ENCODE results near the gene ETV7.

ETV7 gene

DNA sequence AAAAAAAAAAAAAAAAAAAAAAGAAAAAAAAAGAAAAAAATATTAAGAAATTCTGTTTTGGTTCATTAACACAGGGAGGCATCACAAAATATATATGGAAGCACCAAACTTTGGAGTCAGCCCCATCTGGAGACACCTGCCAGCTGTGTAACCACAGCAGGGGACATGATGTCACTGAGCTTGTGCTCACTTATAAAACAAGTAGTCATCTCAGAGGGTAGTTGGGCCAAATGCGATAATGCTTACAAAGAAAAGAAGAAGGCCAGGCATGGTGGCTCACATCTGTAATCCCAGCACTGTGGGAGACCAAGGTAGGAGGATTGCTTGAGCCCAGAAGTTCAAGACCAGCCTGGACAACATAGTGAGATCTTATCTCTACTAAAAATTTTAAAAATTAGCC lies 49.7 kb downstream of the ETV7 start:
- no peak for DNase-seq

DNA sequence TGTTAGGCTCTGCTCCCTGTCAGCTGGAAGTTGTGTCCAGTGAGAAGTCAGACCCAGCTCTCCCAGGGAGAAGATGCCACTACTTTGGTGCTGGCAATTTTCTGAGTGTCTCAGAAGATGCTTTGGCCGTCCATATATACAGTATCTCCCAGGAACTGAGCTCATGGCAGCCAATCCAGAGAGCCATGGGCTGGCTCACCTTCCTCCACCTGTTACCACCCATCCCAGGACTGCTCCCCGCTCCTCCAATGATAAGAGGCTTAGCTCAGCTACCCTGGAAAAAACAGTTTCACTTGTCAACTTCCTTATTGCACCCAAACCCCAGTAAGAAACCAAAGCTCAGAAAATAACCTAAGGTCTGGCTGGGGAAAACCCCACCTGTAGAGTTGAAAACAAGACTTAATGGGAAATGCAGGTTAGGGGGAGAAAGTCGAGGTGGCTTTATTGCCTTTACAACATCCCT lies 50.7 kb downstream of the ETV7 start, which contains the start of gene BNIP5:
BNIP5 (minus strand) TSS at position 110 of the 463 bp plus-strand sequence. CDS start 6,198 bp downstream, outside the sequence.
- no peak for DNase-seq

DNA sequence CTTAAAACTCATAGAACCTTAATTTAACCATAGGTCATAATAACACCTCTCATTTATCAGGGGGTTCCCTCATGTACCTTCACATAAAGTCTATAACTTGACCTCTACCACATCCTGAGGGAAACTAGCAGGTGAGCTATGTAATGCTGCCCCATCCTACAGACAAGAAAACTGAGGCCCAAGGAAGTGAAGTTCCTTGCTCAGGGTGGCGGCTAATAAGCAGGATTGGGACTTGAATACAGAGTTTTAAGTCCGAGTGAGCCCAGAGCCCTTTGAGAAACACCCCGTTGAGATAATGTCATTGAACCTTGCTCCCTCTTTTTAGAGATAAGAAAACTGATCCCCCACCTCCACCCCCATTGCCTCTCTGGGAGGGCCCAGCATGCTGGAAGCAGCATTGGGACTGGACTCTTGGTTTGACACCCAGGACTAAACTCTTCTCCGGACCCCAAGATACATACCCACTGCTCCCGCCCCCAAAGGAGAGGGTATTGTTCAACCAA lies 51.2 kb downstream of the ETV7 start:
- DNase-seq = no peak

DNA sequence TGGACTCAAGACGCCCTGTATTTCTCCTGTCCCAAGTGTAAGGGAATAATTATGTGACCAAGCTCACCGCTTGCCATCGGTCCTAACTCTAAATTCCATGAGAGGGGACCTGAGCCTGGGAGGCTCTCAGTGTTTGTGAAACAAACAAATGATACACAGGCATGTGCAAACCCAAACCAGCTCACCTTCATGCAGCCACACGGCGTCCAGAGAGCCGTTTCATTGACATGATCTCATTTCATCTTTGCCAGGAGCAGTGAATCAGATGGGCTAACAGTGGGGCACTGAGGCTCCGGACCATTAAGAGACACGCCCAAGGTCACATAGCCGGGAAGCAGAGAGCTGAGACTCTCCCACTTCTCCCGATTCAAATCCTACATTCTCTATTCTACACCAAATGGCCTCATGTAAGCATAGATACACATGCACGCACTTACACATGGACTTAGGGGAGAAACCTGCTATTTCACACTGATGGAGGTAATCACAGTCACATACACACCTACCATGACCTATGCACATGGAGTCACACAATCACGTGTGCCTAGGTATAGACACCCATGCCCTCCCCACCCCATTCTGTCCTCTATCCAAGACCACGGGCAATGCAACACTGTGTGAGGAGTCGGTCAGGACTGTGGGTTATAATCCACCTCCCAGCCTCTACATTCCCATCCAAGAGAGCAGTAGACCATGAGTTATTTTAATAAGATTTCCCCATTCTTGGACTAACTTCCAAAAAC lies 51.8 kb downstream of the ETV7 start:
- no peak for DNase-seq

DNA sequence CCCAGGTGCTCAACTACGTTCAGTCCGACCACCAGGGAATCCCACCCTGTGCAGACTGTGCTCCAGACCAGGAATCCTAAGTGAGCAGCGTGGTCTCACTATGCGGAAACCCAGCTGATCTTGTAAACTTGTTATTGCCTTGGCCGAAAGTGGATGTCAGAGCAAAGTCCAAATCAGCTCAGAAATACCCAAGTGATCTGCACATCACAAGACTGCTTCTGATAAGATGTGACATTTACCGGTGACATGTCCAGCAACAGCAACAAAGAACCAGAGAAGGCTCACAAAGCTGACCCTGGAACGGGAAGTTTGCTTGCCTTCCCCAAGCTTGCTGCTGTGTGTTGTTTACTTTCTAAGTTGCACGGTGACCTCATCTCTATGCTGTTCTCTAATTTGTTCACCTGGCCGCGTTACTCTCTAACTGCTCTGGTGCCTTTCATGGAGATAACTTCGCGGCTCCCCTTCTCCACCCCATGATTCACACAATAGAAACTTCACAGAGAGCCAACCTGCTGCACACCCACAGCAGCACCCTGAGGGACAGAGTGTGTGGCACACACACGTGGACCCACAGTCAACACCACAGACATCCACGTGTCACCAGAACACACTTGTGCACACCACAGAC lies 52.5 kb downstream of the ETV7 start:
- no peak for DNase-seq

DNA sequence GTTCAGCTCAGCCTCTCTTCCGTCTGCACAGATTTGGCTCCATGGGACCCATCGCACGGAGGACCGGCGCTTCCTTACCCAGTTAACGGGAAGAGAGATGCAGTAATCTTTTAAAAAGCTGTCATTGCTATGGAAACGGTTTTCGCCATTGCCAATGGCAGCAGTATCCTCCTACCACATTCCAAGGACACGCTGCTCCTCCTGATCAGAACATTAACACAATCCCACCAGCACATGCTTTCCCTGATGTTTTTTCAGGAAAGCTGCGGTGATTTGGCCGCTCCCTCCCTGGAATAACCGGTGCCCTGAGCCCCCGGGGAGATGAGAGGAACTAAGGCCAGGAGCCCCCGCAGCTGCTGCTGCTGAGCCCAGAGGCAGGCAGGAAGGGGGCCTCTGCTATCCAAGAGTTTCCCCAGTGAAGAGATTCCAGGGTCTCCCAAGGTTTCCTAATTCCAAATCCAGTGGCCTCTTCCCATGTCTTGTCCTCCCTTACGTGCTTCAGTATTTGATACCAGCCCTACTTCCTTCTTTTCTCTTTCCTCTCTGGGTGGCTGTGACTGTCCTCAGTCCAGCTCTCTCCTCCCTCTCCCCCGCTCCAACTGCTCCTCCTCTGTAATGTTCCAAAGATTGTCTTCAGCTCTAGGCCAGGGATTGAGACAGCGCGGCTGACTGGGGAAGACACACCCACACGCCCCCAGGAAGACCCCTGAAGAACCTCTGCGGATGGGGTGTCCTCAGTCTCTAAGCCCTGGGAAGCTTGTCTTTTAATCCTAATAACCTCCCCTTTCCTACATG lies 53.3 kb downstream of the ETV7 start:
- DNase-seq = no peak

DNA sequence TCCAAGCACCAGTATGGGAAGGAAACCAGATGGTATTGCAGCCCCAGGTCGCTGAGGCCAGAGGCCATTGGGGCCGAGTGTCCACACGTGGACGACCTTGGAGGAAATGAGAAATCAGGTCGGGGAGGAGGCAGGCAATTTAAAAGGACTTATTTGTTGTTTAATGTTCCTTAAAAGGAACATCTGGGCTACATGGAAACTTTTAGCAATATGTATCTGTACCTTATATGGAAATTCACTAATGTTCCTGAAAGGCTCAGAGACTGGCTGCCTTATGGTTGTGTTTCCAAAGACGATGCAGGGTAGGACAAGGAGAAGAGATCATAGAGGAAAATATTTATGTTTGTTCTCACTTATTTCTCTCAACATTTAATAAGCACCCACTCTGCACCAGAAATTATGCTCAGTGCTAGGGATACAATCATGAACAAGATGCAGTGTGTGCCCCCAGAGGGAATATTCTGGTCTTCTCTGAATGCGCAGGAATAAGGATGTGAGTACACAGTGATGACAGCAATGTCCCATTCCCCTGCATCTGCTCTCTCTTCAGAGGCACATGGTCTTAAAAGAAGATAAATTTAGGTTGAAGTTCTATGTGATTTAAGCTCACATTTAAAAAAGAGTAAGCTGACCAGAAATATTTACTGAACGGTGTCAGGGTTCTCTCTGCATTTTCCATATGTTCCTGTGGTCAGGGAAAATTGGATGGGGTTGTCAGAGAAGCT lies 54.1 kb downstream of the ETV7 start:
- no peak for DNase-seq

DNA sequence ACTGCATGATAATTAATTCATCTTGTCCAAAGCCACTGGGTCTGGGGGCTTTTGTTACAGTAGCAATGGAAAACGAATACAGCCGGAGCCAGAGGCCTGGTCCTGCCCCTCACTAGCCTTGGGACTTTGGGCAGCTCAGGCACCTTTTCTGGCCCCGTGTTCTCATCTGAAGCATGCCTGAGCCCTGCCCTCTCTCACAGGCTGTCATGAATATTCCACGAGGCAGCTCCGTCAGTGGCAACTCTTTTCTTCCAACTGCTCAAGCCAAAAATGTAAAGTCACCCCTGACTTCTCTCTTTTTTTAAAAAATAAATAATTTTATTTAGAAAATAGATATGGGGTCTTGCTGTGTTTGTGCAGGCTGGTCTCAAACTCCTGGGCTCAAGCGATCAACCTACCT lies 56.1 kb downstream of the ETV7 start:
- no peak for DNase-seq

DNA sequence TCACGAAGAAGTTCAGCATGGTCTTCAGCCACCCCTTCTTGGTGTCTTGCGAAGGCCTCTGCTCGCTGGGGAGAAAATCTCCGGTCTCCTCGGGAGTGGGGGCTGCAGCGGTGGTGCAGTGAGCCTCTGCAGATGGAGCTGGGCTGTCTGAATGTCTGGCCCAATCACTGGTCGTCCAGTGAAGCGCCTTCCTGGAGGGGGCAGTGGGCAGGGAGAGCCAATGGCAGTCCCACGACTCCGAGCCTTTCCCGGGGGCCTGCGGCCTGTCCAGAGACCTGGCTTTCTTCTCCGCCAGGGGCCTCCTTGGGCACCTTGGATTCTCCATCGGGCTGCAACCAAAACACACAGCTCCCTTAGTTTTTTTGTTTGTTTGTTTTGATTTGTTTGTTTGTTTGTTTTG lies 57.1 kb downstream of the ETV7 start:
- no peak for DNase-seq

DNA sequence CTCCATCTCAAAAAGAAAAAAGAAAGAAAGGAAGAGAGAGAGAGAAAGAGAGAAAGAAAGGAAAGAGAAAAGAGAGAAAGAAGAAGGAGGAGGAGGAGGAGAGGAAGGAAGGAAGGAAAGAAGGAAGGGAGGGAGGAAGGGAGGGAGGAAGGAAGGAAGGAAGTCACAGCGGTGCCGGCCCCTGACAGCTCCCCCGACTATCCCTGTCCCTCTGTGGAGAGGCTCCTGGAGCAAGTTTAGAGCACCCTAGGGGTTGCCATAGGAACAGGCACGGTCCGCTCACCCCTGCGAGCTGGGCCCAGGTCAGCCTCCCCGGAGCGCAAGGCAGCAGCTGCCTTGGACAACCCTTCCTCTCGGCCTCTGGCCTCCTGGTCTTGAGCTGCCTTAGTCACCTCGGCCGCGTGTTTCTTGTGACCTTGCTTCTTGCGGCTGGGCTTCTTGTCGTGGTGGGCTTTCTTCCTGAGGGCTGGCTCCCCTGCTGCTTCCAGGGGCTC lies 57.6 kb downstream of the ETV7 start:
- DNase-seq = no peak

DNA sequence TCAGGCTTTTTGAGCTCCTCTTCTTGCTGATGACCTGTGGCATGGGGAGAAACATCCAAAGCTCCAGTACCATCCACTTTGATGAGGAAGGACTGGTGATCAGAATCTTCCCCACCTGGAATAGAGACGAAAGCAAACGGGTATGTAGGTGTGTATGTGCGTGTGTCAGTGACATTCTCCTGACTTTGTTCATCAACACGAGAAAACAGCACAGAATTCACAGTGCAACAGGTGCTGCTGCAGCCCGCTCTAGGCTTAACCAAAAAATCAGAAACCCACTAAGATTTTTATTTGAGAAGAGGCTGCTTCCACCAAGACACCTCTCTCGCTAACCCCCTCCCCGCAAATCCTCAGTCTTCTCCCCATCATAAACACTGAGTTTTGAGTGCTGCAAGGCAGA lies 58.9 kb downstream of the ETV7 start:
- no peak for DNase-seq

DNA sequence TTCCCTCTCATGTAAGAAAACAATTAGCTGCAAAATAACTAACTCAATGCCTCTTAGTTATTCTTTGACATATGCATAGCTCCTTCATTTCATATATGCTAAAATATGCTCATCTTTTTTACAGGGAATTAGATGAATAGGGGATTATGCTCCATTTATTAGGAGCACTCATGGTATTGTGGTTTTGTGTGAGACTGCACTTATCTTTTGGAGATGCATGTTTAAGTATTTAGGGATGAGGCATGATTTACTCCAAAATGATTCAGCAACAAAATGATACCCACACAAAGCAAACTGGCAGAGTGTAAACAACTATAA lies 59.6 kb downstream of the ETV7 start:
- DNase-seq = no peak

DNA sequence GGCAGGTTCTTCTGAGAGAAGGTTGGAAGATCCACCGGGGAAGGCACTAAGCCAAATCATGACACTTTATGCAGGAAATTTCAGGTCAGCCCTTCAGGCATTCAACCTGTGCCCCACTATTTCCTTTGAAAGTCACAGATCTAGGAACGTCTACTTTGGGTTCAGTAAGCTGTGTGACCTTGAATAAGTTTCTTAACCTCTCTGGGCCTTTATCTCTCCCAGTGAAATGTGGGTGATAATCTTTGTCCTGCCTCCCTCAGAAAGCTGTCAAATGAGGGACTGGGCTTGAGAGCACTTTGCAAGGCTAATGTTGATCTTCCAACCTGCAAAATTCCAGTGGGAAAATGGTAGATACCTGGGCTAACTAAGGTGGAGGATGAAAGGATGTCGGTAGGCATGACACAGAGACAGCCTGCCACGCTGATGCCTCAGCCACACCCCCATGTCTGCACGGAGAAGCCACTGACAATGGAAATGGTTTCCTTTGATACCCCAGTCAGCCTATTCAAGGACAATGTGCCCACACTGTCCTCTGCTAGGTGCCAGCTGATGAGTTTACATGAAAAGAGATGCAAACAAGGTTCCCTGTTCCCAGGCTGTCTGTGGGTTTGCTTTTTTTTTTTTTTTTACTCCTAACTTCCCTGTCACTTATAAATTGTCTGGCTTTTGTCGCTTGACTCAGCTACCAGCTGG lies 60.1 kb downstream of the ETV7 start:
- no peak for DNase-seq

DNA sequence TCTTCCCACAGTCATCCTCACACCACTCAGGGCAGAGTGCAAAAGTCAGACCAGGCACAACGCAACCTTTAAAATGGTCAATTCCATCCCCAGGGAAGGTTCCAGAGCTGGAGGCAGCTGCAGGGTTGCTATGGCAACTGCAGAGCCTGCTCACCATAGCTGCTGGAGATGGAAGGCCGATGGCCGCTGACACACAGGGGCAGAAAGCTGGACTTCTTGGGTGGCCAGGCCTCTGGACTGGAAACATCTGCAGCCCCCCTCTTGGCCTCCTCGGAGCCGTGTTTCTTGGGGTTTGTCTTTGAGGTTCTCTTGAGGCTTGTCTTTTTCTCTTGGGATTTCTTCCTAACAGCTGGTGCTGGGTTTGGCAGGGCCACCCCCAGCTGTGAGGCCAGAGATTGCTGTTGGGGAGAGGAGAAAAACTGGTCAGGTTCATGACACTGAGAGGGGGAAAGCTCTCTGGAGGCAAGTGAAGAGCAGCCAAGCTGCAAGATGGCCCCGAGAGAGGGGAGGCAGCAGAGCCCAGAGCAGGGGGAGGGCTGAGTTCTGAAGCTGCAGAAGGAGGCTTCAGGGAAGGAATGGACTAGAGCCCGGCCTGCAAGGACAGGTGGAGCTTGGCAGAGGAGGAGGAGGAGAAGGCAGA lies 61.0 kb downstream of the ETV7 start:
- DNase-seq = no peak

DNA sequence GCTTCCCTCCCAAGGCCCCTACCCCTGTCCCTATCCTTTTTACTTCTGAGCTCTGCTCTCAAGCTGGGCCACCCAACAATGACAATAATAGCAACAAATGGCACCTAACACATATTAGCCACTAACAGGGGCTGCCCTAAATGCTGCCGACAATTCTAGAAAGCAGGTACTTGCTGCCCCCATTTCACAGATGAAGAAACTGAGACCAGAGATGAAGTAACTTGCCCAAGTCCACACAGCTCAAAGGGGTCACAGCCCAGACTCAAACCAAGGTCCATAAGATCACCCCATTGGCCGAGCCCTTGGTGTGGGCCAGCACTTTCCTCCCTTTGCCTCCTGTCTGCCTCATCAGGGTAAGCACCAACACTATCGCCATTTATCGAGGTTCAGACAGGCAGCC lies 62.8 kb downstream of the ETV7 start:
- no peak for DNase-seq

DNA sequence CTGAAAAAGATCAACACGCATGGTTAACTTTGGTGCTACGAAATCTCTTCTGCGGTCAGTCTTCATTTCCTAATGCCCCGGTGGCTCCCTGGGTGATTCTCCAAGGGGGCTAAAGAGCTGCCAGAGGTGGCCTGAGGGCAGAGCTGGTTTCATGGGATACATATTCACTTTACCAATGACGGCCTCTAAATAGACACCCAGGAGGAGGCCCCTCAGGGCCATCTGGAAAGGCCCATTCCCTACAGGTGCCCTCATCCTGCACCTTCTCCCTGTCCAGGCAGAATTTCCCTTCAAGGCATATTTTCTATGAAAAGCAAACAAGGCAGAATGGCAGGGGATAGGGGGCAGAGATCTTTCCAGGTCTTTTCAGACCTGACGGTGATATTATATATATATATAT lies 63.3 kb downstream of the ETV7 start:
- DNase-seq = no peak

DNA sequence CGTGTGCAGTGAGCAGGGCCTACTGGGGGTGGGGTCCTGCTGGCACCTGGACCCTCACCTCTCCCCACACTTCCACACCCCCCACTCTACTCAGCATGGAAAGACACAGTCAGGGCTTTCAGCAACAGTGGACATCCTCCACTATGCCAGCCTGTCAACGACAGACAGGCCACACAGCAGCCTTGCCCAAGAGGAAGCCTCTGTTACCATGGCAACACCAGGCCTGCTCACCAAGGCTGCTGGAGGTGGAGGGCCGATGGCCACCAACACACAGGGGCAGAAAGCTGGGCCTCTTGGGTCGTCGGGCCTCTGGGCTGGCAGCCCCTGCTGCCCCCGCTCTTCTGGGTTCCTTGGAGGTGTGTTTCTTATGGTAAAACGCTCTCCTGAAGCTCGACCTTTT lies 64.4 kb downstream of the ETV7 start:
- DNase-seq = no peak

DNA sequence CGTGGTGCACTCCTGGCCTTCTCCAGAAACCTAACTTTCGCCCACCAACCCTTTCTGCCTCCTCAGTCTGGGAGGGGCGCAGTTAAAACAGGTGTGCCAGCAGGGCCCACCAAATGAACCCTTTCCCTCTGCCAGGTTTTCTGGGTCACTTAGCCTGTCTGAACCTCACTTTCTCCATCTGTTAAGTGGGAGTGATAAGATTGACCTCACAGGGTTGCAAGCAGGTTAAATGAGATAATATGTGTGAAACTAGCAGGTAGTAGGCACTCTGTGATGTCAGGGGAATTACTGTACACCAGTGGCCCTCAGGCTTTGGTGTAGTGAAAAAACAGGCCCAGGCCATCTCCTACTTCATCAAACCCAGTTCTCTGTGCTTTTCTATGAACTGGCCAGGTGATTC lies 64.9 kb downstream of the ETV7 start:
- no peak for DNase-seq

DNA sequence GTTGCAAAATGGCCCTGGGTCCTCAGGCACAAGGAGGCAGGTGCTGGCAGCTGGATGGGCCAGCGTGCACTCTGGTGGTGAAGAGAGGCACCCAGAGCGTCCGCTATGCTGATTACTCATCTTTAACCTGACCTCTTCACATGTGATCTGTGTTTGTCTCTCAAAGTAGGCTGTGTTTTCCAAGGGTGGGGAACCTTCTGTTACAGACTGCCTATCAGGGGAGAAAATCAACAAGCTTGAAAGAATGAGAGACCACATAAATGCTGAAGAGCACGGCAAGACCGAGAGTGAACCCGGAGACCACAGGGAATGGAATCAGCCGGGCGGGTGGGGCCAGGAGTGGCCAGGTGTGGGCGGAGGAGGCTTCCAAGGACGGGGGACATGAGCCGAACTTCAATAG lies 67.0 kb downstream of the ETV7 start:
- DNase-seq = no peak

DNA sequence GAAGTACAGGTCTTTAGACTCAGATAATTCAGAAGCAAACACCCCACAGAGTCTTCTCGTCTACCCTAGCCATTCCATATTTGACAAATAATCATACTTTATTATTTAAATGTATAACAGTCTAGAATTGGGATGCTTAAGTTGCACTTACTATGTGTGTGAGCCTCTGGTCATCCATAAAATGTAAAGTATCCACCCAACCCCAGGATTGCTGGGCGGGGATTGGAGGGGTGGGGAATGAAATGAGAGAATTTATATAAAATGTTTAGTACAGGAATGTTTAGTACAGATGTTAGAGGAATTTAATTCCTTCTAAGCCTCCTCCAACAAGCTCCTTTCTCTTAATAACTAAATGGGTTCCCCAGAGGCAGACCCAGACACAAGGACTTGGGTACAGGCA lies 67.6 kb downstream of the ETV7 start:
- DNase-seq = no peak

DNA sequence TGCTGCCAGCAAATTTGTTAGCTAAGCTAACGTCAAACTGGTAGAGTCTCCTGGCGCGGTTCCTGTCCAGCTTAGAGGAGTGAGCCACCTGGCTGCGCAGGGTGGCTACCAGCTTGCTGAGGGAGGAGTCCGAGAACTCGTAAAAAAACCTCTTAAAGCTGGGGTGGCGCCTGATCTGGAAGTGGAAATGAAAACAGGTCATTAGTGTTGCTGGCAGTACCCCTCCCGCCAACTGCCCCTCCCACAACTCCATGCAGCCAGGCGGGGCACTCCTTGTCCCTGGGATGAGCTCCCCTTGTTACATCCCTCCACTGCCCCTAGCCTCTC lies 68.1 kb downstream of the ETV7 start:
- DNase-seq = no peak

Measured in T-helper 9 cell (primary cell).